ENCODE data around the gene ALAD.
A peak's percentile ranks its signal among the peaks of the same experiment; 100 is the strongest.

Gene ALAD

DNA sequence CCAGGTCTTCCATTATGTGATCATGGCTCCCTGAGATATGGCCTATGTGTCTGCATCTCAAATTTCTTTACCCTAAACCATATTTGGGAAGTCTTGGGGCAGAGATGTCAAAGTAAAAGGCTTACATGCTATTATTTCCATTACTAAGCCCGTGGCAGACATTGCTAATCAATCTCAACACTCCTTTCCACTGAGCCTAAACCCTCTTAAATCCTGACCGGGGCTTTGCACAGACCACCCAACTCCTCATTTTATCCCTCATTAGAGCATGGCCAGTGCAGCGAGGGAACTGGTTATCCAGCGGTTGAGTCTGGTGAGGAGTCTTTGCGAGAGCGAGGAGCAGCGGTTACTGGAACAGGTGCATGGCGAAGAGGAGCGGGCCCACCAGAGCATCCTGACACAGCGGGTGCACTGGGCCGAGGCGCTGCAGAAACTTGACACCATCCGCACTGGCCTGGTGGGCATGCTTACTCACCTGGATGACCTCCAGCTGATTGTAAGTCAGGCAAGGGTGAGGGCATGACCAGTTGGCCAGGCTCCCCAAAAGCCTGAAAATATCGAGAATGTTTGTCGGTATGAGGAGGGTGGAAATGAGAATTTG is 40.7 kb downstream of the ALAD start:
- H3K4me3 ChIP-seq (ENCODE audit: low read length), result no peak overlapping the region
- no peak for DNase-seq (ENCODE audit: low read depth)
- TF ChIP-seq, protein P1, sequence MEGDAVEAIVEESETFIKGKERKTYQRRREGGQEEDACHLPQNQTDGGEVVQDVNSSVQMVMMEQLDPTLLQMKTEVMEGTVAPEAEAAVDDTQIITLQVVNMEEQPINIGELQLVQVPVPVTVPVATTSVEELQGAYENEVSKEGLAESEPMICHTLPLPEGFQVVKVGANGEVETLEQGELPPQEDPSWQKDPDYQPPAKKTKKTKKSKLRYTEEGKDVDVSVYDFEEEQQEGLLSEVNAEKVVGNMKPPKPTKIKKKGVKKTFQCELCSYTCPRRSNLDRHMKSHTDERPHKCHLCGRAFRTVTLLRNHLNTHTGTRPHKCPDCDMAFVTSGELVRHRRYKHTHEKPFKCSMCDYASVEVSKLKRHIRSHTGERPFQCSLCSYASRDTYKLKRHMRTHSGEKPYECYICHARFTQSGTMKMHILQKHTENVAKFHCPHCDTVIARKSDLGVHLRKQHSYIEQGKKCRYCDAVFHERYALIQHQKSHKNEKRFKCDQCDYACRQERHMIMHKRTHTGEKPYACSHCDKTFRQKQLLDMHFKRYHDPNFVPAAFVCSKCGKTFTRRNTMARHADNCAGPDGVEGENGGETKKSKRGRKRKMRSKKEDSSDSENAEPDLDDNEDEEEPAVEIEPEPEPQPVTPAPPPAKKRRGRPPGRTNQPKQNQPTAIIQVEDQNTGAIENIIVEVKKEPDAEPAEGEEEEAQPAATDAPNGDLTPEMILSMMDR (conservative IDR thresholded peaks at IDR 0.05; ENCODE audit: low read length), result no peak

GRCh38 chr9:113359385-113359784 is 41.7 kb downstream of the ALAD start:
- no peak overlapping the region for H3K4me3 ChIP-seq (ENCODE audit: low read length)
- TF ChIP-seq, protein P1 (conservative IDR thresholded peaks at IDR 0.05; ENCODE audit: low read length), result no peak
- no peak for DNase-seq (ENCODE audit: low read depth)

DNA sequence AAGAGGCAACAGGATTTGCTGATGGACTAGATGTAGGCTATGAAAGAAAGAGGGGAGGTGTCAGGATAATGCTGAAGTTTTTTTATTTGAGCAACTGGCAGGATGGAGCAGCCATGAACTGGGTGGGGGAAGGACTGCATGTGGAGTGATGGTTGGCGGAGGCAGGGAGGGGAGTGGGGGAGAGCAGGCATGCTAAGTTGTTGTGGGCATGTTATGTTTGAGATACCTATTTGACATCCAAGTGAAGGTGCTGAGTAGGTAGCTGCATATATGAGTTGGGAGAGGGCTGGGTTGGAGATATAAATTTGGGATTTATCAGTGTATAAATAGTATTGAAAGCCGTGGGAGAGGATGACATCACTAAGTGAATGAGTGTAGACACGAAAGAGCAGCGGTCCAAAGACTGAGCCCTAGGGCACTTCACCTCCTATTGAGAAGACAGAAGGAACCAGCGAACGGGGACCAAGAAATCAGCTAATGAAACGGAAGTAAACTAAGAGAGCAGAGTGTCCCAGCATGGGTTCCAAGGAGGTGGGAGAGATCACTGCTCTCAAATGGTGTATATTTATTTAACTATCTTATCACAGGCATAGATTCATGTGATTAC is 44.3 kb downstream of the ALAD start:
- no peak overlapping the region for H3K4me3 ChIP-seq (ENCODE audit: low read length)
- TF ChIP-seq, protein P1 (conservative IDR thresholded peaks at IDR 0.05; ENCODE audit: low read length), result no peak
- no peak for DNase-seq (ENCODE audit: low read depth)

DNA sequence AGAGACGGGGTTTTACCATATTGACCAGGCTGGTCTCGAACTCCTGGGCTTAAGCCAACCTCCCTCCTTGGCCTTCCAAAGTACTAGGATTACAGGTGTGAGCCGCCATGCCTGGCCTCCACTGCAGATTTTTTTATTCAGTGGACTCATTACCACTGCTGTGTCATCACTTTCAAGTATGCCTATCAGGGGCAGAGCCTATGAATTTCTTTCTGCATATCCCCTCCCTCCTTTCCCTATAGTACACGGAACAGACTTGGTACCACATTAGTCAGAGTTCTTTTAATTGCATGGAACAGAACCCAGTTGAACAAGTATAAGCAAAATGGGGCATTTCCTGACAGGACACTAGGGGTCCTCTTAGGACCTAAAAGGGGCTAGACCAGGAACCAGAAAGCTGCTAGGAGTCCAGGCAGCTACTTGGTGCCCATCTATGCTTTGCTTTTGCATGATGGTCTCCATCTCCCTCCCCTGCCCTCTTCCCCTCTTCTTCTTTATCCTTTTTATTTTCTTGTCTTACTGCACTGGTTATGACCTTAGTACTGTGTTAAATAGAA is 46.0 kb downstream of the ALAD start:
- TF ChIP-seq, protein P1 (conservative IDR thresholded peaks at IDR 0.05; ENCODE audit: low read length), result peak; percentile 32
- DNase-seq (ENCODE audit: low read depth), result no peak
- H3K4me3 ChIP-seq (ENCODE audit: low read length), result no peak overlapping the region

- DNase-seq (ENCODE audit: low read depth), result no peak
- TF ChIP-seq, protein P1 (conservative IDR thresholded peaks at IDR 0.05; ENCODE audit: low read length), result no peak
- H3K4me3 ChIP-seq (ENCODE audit: low read length), result no peak overlapping the region
These were observed 48.7 kb downstream of the ALAD start for GRCh38 chr9:113352411-113352810.

- DNase-seq (ENCODE audit: low read depth), result no peak
- TF ChIP-seq, protein P1 (conservative IDR thresholded peaks at IDR 0.05; ENCODE audit: low read length), result no peak
- H3K4me3 ChIP-seq (ENCODE audit: low read length), result no peak overlapping the region
These were observed 49.1 kb downstream of the ALAD start for GRCh38 chr9:113352006-113352405.

- DNase-seq (ENCODE audit: low read depth), result no peak
- no peak overlapping the region for H3K4me3 ChIP-seq (ENCODE audit: low read length)
- TF ChIP-seq, protein P1 (conservative IDR thresholded peaks at IDR 0.05; ENCODE audit: low read length), result no peak
These were observed 50.1 kb downstream of the ALAD start for GRCh38 chr9:113350937-113351336.

Measured in AG10803 (cell line).